Measurements from ENCODE around the gene PTK7.

The PTK7 gene

DNA sequence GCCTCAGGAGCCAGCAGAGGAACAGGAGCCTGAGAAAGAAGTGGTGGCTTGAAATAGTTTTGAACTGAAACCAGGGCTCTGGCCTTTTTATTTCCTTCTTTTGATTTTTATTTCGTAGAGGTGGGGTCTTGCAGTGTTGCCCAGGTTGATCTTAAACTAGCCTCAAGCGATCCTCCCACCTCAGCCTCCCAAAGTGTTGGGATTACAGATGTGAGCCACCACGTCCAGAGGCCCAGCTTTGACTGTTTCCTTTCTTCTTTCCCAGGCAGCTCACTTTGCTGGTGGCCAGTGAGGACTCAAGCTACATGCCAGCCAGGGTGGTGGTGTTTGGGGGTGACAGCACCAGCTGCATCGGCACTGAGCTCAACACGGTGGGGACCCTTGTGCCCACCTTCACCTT is 126.3 kb downstream of the PTK7 start:
- Histone ChIP-seq H3K36me3 (ENCODE audit: low read length) (0 out of 2 replicates have a peak, but pooled peaks cover 4% of the 10 kb centered on the region), H3K27me3 (ENCODE audit: low read length) (no peaks in the 10 kb centered on the region), H3F3A (ENCODE audit: insufficient read depth) (0 out of 2 replicates have a peak, but pooled peaks cover 4% of the 10 kb centered on the region), H3K9ac (ENCODE audit: low read length) (no peak overlapping the region), H2AFZ (ENCODE audit: low read depth, low read length, severe bottlenecking) (no peak overlapping the region), H3K4me3 (ENCODE audit: insufficient read depth, low read length, poor library complexity, severe bottlenecking) (no peak overlapping the region), H3K9me2 (replicated peaks; ENCODE audit: insufficient read depth, low read length) (no peaks in the 10 kb centered on the region), H3K79me2 (ENCODE audit: insufficient read depth, low read length) (no peaks in the 10 kb centered on the region), H3K9me3 (ENCODE audit: insufficient read depth, low read length) (no peaks in the 10 kb centered on the region), H3K27ac (ENCODE audit: low read depth, low read length) (no peak overlapping the region), H4K20me1 (ENCODE audit: low read depth, low read length) (no peaks in the 10 kb centered on the region), H3K4me2 (ENCODE audit: low read depth, low read length, poor library complexity, severe bottlenecking) (no peak overlapping the region)
- no peak for TF ChIP-seq CTCF (IDR thresholded peaks at IDR 0.05; ENCODE audit: insufficient read depth, low read length, poor library complexity, severe bottlenecking)
- no peak for TF ChIP-seq EZH2phosphoT487 (conservative IDR thresholded peaks at IDR 0.05; ENCODE audit: low read length)

- Histone ChIP-seq H3K4me3 (ENCODE audit: insufficient read depth, low read length, poor library complexity, severe bottlenecking) (no peak overlapping the region), H3K27ac (ENCODE audit: low read depth, low read length) (no peak overlapping the region), H4K20me1 (ENCODE audit: low read depth, low read length) (no peaks in the 10 kb centered on the region), H3K9me3 (ENCODE audit: insufficient read depth, low read length) (no peaks in the 10 kb centered on the region), H3K9ac (ENCODE audit: low read length) (no peak overlapping the region), H3K27me3 (ENCODE audit: low read length) (no peaks in the 10 kb centered on the region), H3F3A (ENCODE audit: insufficient read depth) (0 out of 2 replicates have a peak, but pooled peaks cover 4% of the 10 kb centered on the region), H3K4me2 (ENCODE audit: low read depth, low read length, poor library complexity, severe bottlenecking) (no peak overlapping the region), H2AFZ (ENCODE audit: low read depth, low read length, severe bottlenecking) (no peak overlapping the region), H3K9me2 (replicated peaks; ENCODE audit: insufficient read depth, low read length) (no peaks in the 10 kb centered on the region), H3K79me2 (ENCODE audit: insufficient read depth, low read length) (no peaks in the 10 kb centered on the region), H3K36me3 (ENCODE audit: low read length) (peaks cover 8% of the 10 kb centered on the region; the same call in 1 of the 2 replicates)
- TF ChIP-seq CTCF (IDR thresholded peaks at IDR 0.05; ENCODE audit: insufficient read depth, low read length, poor library complexity, severe bottlenecking) (no peak), EZH2phosphoT487 (conservative IDR thresholded peaks at IDR 0.05; ENCODE audit: low read length) (no peak)
Observed at GRCh38 chr6:43203029-43203717, 127.1 kb downstream of the PTK7 start.

DNA sequence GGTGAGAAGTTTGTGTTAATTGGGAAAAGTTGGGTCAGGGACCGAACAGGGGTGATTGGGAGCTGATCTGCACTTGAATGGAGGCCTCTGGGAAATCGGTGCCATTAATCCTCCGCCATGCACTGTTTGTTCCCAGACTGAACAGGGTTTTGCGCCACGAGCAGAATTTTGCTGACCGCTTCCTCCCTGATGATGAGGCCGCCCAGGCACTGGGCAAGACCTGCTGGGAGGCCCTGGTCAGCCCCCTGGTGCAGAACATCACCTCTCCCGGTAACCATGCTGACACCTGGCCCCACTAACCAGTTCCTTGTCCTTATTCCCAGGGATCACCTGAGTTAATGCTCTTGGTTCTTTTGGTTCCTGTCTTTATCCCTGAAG is 127.6 kb downstream of the PTK7 start:
- H3K9ac ChIP-seq (ENCODE audit: low read length), result no peak overlapping the region
- no peaks in the 10 kb centered on the region for H4K20me1 ChIP-seq (ENCODE audit: low read depth, low read length)
- H3K27me3 ChIP-seq (ENCODE audit: low read length), result no peaks in the 10 kb centered on the region
- no peak overlapping the region for H3K4me2 ChIP-seq (ENCODE audit: low read depth, low read length, poor library complexity, severe bottlenecking)
- H3K36me3 ChIP-seq (ENCODE audit: low read length), result peaks cover 8% of the 10 kb centered on the region; the same call in 1 of the 2 replicates
- TF ChIP-seq CTCF (IDR thresholded peaks at IDR 0.05; ENCODE audit: insufficient read depth, low read length, poor library complexity, severe bottlenecking), result no peak
- TF ChIP-seq EZH2phosphoT487 (conservative IDR thresholded peaks at IDR 0.05; ENCODE audit: low read length), result no peak
- H3K9me3 ChIP-seq (ENCODE audit: insufficient read depth, low read length), result no peaks in the 10 kb centered on the region
- no peak overlapping the region for H3K4me3 ChIP-seq (ENCODE audit: insufficient read depth, low read length, poor library complexity, severe bottlenecking)
- no peaks in the 10 kb centered on the region for H3K9me2 ChIP-seq (replicated peaks; ENCODE audit: insufficient read depth, low read length)
- H3K79me2 ChIP-seq (ENCODE audit: insufficient read depth, low read length), result no peaks in the 10 kb centered on the region
- H3F3A ChIP-seq (ENCODE audit: insufficient read depth), result 0 out of 2 replicates have a peak, but pooled peaks cover 4% of the 10 kb centered on the region
- no peak overlapping the region for H3K27ac ChIP-seq (ENCODE audit: low read depth, low read length)
- no peak overlapping the region for H2AFZ ChIP-seq (ENCODE audit: low read depth, low read length, severe bottlenecking)

Measured in SU-DHL-6 (cell line).